Left ventricle myocardium inferior (tissue), 1 donor: ENCODE measurements around the gene CDH26. TPM values are rescaled to one million over a fixed set of nuclear protein-coding genes. Genes with fewer than 3 reads are reported as not detected.

Source experiments
- DNase-seq: peaks from one replicate; pipeline ENCODE4 v3.0.0-alpha.2; 2020
- H3K27ac ChIP-seq: fragments of 200-600 bp; replicated peaks from 2 replicates; pipeline ENCODE4 v1.8.0; 2021
- H3K27me3 ChIP-seq: fragments of 200-600 bp; 2 replicates; pipeline ENCODE4 v1.8.0; 2021; ENCODE audit warnings: low read depth
- H3K36me3 ChIP-seq: fragments of 200-600 bp; 2 replicates; pipeline ENCODE4 v1.8.0; 2021
- H3K4me1 ChIP-seq: fragments of 200-600 bp; 2 replicates; pipeline ENCODE4 v1.8.0; 2021
- H3K4me3 ChIP-seq: fragments of 200-600 bp; 2 replicates; pipeline ENCODE4 v1.8.0; 2021; ENCODE audit warnings: mild to moderate bottlenecking, moderate library complexity
- H3K9me3 ChIP-seq: fragments of 200-600 bp; replicated peaks from 2 replicates; pipeline ENCODE4 v1.8.0; 2021
- intact Hi-C: fragments of 100-400 bp; cut with micrococcal nuclease; formaldehyde crosslinking; loops from one replicate; pipeline ENCODE4 v1.11.0; 2022
- total RNA-seq: library from RNA; stranded (reverse); fragmentation: NEBNext Ultra II Directional; extraction: Animal tissue kit (Norgen Biotek cat#: 25700); gene quantifications from one replicate; pipeline ENCODE4 v1.2.1, GENCODE V29; 2021
- TF ChIP-seq, protein P1 (sequence below): fragments of 200-600 bp; IDR thresholded peaks from 2 replicates; pipeline ENCODE4 v1.8.0; 2021; ENCODE audit warnings: antibody characterized with exemption, mild to moderate bottlenecking, borderline replicate concordance
- donor health status: DM: no; HTN: yes; CAD: no; lungs with severe emphysema.

CDH26 gene
- total RNA-seq, 1 donor from 2014 or later = 1.3 TPM

DNA sequence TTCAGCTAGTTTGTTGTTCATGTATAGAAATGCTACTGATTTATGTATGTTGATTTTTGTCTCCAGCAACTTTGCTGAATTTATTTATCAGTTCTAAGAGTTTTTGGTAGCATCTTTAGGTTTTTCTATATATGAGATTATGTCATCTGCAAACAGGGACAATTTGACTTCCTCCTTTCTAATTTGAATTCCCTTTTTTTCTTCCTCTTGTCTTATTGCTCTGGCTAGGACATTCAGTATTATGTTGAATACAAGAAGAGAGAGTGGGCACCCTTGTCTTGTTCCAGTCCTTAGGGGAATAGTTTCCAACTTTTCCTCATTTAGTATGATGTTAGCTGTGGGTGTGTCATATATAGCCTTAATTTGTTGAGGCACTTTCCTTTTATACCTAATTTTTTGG lies 58.2 kb downstream of the CDH26 start:
- intact Hi-C loops = no loop called here
- TF ChIP-seq, protein P1, sequence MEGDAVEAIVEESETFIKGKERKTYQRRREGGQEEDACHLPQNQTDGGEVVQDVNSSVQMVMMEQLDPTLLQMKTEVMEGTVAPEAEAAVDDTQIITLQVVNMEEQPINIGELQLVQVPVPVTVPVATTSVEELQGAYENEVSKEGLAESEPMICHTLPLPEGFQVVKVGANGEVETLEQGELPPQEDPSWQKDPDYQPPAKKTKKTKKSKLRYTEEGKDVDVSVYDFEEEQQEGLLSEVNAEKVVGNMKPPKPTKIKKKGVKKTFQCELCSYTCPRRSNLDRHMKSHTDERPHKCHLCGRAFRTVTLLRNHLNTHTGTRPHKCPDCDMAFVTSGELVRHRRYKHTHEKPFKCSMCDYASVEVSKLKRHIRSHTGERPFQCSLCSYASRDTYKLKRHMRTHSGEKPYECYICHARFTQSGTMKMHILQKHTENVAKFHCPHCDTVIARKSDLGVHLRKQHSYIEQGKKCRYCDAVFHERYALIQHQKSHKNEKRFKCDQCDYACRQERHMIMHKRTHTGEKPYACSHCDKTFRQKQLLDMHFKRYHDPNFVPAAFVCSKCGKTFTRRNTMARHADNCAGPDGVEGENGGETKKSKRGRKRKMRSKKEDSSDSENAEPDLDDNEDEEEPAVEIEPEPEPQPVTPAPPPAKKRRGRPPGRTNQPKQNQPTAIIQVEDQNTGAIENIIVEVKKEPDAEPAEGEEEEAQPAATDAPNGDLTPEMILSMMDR = no peak
- Histone ChIP-seq H3K27ac (no peak overlapping the region), H3K27me3 (no peaks in the 10 kb centered on the region), H3K36me3 (no peaks in the 10 kb centered on the region), H3K4me1 (no peaks in the 10 kb centered on the region), H3K4me3 (no peak overlapping the region), H3K9me3 (peaks cover 11% of the 10 kb centered on the region)
- DNase-seq = no peak

DNA sequence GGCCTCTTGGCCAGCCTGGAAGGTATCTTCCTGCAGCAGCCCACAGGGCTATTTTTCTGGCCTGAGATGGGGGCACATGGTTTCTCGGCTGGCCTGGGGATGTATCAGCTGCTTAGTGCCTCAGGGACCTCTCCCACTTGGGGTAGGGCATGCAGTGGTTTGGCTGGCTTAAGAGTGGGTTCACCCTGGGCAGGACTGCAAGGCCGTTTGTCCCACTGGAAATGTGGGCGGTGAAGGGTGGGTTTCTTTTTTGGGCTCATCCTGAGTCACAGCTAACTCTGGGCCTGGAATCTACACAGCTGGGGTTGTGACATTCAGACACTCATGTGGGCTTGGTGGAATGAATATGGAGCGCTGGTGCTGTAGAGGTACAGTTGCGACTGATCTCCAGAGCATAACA lies 62.0 kb downstream of the CDH26 start:
- no peak overlapping the region for H3K27ac ChIP-seq
- H3K4me3 ChIP-seq = no peak overlapping the region
- intact Hi-C loops = no loop called here
- H3K36me3 ChIP-seq = no peaks in the 10 kb centered on the region
- DNase-seq = no peak
- TF ChIP-seq, protein P1 = no peak
- peaks cover 11% of the 10 kb centered on the region for H3K9me3 ChIP-seq
- H3K4me1 ChIP-seq = no peaks in the 10 kb centered on the region
- H3K27me3 ChIP-seq = no peaks in the 10 kb centered on the region

GRCh38 chr20:60021104-60021503 lies 62.9 kb downstream of the CDH26 start:
- Histone ChIP-seq H3K27me3 (no peaks in the 10 kb centered on the region), H3K36me3 (no peaks in the 10 kb centered on the region), H3K27ac (no peak overlapping the region), H3K4me3 (no peak overlapping the region), H3K9me3 (peaks cover 4% of the 10 kb centered on the region), H3K4me1 (no peaks in the 10 kb centered on the region)
- no peak for DNase-seq
- TF ChIP-seq, protein P1 = no peak
- intact Hi-C loops = no loop called here

GRCh38 chr20:60022849-60023248 lies 64.6 kb downstream of the CDH26 start:
- Histone ChIP-seq H3K9me3 (peaks cover 7% of the 10 kb centered on the region), H3K4me3 (no peak overlapping the region), H3K27ac (no peak overlapping the region), H3K36me3 (no peaks in the 10 kb centered on the region), H3K27me3 (no peaks in the 10 kb centered on the region), H3K4me1 (no peaks in the 10 kb centered on the region)
- DNase-seq = no peak
- intact Hi-C loops = no loop called here
- TF ChIP-seq, protein P1 = no peak

DNA sequence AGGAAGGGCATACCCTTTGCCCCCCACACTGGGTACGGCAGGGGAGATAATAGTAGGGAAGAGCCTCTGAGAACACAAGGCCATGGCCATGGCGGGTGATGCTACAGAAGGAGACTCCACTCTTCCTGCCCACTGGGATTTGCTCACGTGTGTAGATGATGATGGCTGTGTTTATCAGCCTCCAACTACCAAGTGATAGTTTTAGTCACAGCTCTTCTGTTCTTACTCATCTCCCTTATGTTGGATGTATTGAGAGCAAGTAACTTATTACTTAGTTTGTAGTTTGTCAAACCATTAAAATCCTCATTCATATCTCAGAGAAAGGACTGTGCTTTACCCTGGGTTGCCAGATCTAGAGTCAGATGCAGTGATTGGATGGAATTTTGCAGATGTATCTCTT lies 66.0 kb downstream of the CDH26 start:
- H3K4me3 ChIP-seq = no peak overlapping the region
- no peaks in the 10 kb centered on the region for H3K4me1 ChIP-seq
- intact Hi-C loops = no loop called here
- no peaks in the 10 kb centered on the region for H3K36me3 ChIP-seq
- H3K9me3 ChIP-seq = peaks cover 7% of the 10 kb centered on the region
- TF ChIP-seq, protein P1 = no peak
- no peak overlapping the region for H3K27ac ChIP-seq
- DNase-seq = no peak
- no peaks in the 10 kb centered on the region for H3K27me3 ChIP-seq

GRCh38 chr20:60024801-60025200 lies 66.6 kb downstream of the CDH26 start:
- Histone ChIP-seq H3K4me3 (no peak overlapping the region), H3K27ac (no peak overlapping the region), H3K9me3 (peaks cover 7% of the 10 kb centered on the region), H3K4me1 (no peaks in the 10 kb centered on the region), H3K36me3 (no peaks in the 10 kb centered on the region), H3K27me3 (no peaks in the 10 kb centered on the region)
- no peak for DNase-seq
- intact Hi-C loops = no loop called here
- TF ChIP-seq, protein P1 = no peak
